GM23338 (cell line): Measurements from ENCODE around the gene PDSS2. TPM values are rescaled to one million over a fixed set of nuclear protein-coding genes. Genes with fewer than 3 reads are reported as not detected.
A peak's percentile ranks its signal among the peaks of the same experiment; 100 is the strongest.

Experiments
- ATAC-seq: fragments of 200-7000 bp; cut with Tn5 transposase; 3 replicates; pipeline ENCODE4 v1.9.1; 2020
- DNase-seq: peaks from one replicate; pipeline ENCODE4 v3.0.0-alpha.2; 2015; ENCODE audit warnings: low spot score
- H2AFZ ChIP-seq: fragments of 200-600 bp; sonication (generic); 2 replicates; pipeline ENCODE4 v1.8.0; 2016; ENCODE audit warnings: antibody characterized with exemption, mild to moderate bottlenecking, moderate library complexity
- H3F3A ChIP-seq: fragments of 200-600 bp; sonication (generic); replicated peaks from 2 replicates; pipeline ENCODE4 v1.8.0; 2017; ENCODE audit warnings: antibody characterized with exemption, mixed run types, low read depth
- H3K27ac ChIP-seq: fragments of 200-600 bp; sonication (generic); 2 replicates; pipeline ENCODE4 v1.6.1; 2016; ENCODE audit warnings: low read depth
- H3K27me3 ChIP-seq: fragments of 200-600 bp; sonication (generic); 2 replicates; pipeline ENCODE4 v1.8.0; 2016; ENCODE audit warnings: mild to moderate bottlenecking, mixed run types, moderate library complexity; ENCODE audit not compliant: insufficient read depth
- H3K36me3 ChIP-seq: fragments of 200-600 bp; sonication (generic); 2 replicates; pipeline ENCODE4 v1.8.0; 2016; ENCODE audit warnings: mild to moderate bottlenecking; ENCODE audit not compliant: insufficient read depth
- H3K4me1 ChIP-seq: fragments of 200-600 bp; sonication (generic); 2 replicates; pipeline ENCODE4 v1.8.0; 2016; ENCODE audit warnings: mild to moderate bottlenecking, moderate library complexity; ENCODE audit not compliant: insufficient read depth
- H3K4me2 ChIP-seq: fragments of 200-600 bp; sonication (generic); 2 replicates; pipeline ENCODE4 v1.7.1; 2017; ENCODE audit warnings: mixed run types
- H3K4me3 ChIP-seq: fragments of 200-600 bp; sonication (generic); 2 replicates; pipeline ENCODE4 v1.6.1; 2016; ENCODE audit warnings: mixed run types
- H3K79me2 ChIP-seq: fragments of 200-600 bp; sonication (generic); replicated peaks from 2 replicates; pipeline ENCODE4 v1.8.0; 2017; ENCODE audit warnings: mild to moderate bottlenecking; ENCODE audit not compliant: insufficient read depth
- H3K9me2 ChIP-seq: fragments of 200-600 bp; sonication (generic); 2 replicates; pipeline ENCODE4 v1.8.0; 2017; ENCODE audit not compliant: insufficient read depth
- H4K20me1 ChIP-seq: fragments of 200-600 bp; sonication (generic); replicated peaks from 2 replicates; pipeline ENCODE4 v1.8.0; 2017; ENCODE audit warnings: mild to moderate bottlenecking; ENCODE audit not compliant: insufficient read depth
- H3K27ac Mint-ChIP-seq: 2 replicates; pipeline ENCODE4 v1.8.0; 2020; ENCODE audit warnings: inconsistent platforms, mild to moderate bottlenecking, moderate library complexity, mixed read lengths
- H3K27me3 Mint-ChIP-seq: 3 replicates; pipeline ENCODE4 v1.8.0; 2022; ENCODE audit warnings: low read depth, mild to moderate bottlenecking, moderate library complexity, mixed read lengths, inconsistent platforms; ENCODE audit not compliant: insufficient read depth, poor library complexity
- H3K36me3 Mint-ChIP-seq: 3 replicates; pipeline ENCODE4 v1.8.0; 2021; ENCODE audit warnings: low read depth, mild to moderate bottlenecking, inconsistent platforms, moderate library complexity, mixed read lengths
- H3K4me1 Mint-ChIP-seq: 3 replicates; pipeline ENCODE4 v1.8.0; 2020; ENCODE audit warnings: mild to moderate bottlenecking, inconsistent platforms, mixed read lengths
- H3K4me3 Mint-ChIP-seq: 3 replicates; pipeline ENCODE4 v1.8.0; 2021; ENCODE audit warnings: moderate library complexity, mild to moderate bottlenecking, inconsistent platforms, mixed read lengths
- H3K9me3 Mint-ChIP-seq: 3 replicates; pipeline ENCODE4 v1.8.0; 2020; ENCODE audit warnings: moderate library complexity, mild to moderate bottlenecking, inconsistent platforms, mixed read lengths
- CTCF ChIP-seq, 2 experiments: fragments of 200-600 bp in 1 of 2; sonication (generic) in 1 of 2; conservative IDR thresholded peaks; 2 replicates each; pipeline versions ENCODE4 v1.5.1 to v1.6.1; 2016 to 2017; ENCODE audit warnings: antibody characterized with exemption in 2 of 2, low read depth in 2 of 2, mild to moderate bottlenecking in 2 of 2, moderate library complexity in 1 of 2
- JUNB ChIP-seq: IDR thresholded peaks from one replicate; pipeline ENCODE4 v1.6.1; 2016; ENCODE audit warnings: antibody characterized with exemption; ENCODE audit not compliant: unreplicated experiment
- NANOG ChIP-seq: IDR thresholded peaks from 2 replicates; pipeline ENCODE4 v1.6.1; 2016; ENCODE audit warnings: antibody characterized with exemption, borderline replicate concordance
- POLR2AphosphoS5 ChIP-seq: IDR thresholded peaks from 2 replicates; pipeline ENCODE4 v1.6.1; 2016; ENCODE audit warnings: antibody characterized with exemption, low read depth
- STAT1 ChIP-seq: IDR thresholded peaks from one replicate; pipeline ENCODE4 v1.6.1; 2016; ENCODE audit warnings: antibody characterized with exemption; ENCODE audit not compliant: unreplicated experiment
- ZNF114 ChIP-seq: fragments of 250-450 bp; sonication (Bioruptor Pico); IDR thresholded peaks from 2 replicates; pipeline ENCODE4 v1.5.0; 2020; ENCODE audit warnings: mild to moderate bottlenecking, moderate library complexity
- ZNF462 ChIP-seq: fragments of 250-450 bp; sonication (Bioruptor Pico); IDR thresholded peaks from 2 replicates; pipeline ENCODE4 v1.5.0; 2020; ENCODE audit warnings: mild to moderate bottlenecking, moderate library complexity
- polyA plus RNA-seq: library from polyadenylated mRNA; unstranded; fragments of >200 nt; fragmentation: Nextera tagmentation; extraction: Ambion mirVana; gene quantifications from 2 replicates; pipeline ENCODE4 v1.2.1, GENCODE V29; 2016
- total RNA-seq: library from RNA; depleted of rRNA; stranded (reverse); fragments of >200 nt; shearing (Covaris generic); gene quantifications from 2 replicates; pipeline ENCODE4 v1.2.3, GENCODE V29; 2014

The PDSS2 gene
- total and polyA plus RNA-seq, 2 experiments from 2014 or later: 7.3 to 16.7 TPM

- H3K27me3 ChIP-seq: no peaks in the 10 kb centered on the region
- peaks cover 17% of the 10 kb centered on the region; the same call in 1 of the 2 replicates for H3K4me1 ChIP-seq
- Mint-ChIP-seq H3K27me3 (no peaks in the 10 kb centered on the region), H3K4me1 (peaks cover 14% of the 10 kb centered on the region), H3K36me3 (peaks cover 3% of the 10 kb centered on the region; the same call in 1 of the 3 replicates), H3K4me3 (no peak overlapping the region), H3K9me3 (no peaks in the 10 kb centered on the region), H3K27ac (no peak overlapping the region)
- no peaks in the 10 kb centered on the region for H4K20me1 ChIP-seq
- no peak overlapping the region for H2AFZ ChIP-seq
- no peak overlapping the region for H3K4me2 ChIP-seq
- H3K27ac ChIP-seq: no peak overlapping the region
- no peaks in the 10 kb centered on the region for H3K79me2 ChIP-seq
- H3K9me2 ChIP-seq: no peaks in the 10 kb centered on the region
- no peak for ATAC-seq
- no peaks in the 10 kb centered on the region for H3F3A ChIP-seq
- H3K36me3 ChIP-seq: no peaks in the 10 kb centered on the region
- DNase-seq: no peak
- no peak overlapping the region for H3K4me3 ChIP-seq
- TF ChIP-seq CTCF (conservative IDR thresholded peaks at IDR 0.05; ENCODE audit: low read depth in 2 of 2): no peak
Observed at GRCh38 chr6:107264357-107264840, 195.0 kb downstream of the PDSS2 start.

GRCh38 chr6:107259951-107260350 is 199.4 kb downstream of the PDSS2 start:
- Mint-ChIP-seq H3K36me3 (peaks cover 3% of the 10 kb centered on the region; the same call in 1 of the 3 replicates), H3K4me3 (no peak overlapping the region), H3K4me1 (no peaks in the 10 kb centered on the region), H3K9me3 (no peaks in the 10 kb centered on the region), H3K27ac (no peak overlapping the region), H3K27me3 (no peaks in the 10 kb centered on the region)
- Histone ChIP-seq H3K4me3 (no peak overlapping the region), H3K4me1 (no peaks in the 10 kb centered on the region), H3K27ac (no peak overlapping the region), H4K20me1 (no peaks in the 10 kb centered on the region), H3K27me3 (no peaks in the 10 kb centered on the region), H3F3A (no peaks in the 10 kb centered on the region), H3K79me2 (no peaks in the 10 kb centered on the region), H3K9me2 (no peaks in the 10 kb centered on the region), H2AFZ (no peak overlapping the region), H3K36me3 (no peaks in the 10 kb centered on the region), H3K4me2 (no peak overlapping the region)
- no peak for TF ChIP-seq JUNB
- no peak for TF ChIP-seq POLR2AphosphoS5
- no peak for TF ChIP-seq ZNF114 (CRISPR knock-in tag)
- TF ChIP-seq CTCF (conservative IDR thresholded peaks at IDR 0.05; ENCODE audit: low read depth in 2 of 2): no peak
- ATAC-seq (no peak), DNase-seq (no peak)

GRCh38 chr6:107248147-107248546 is 211.2 kb downstream of the PDSS2 start:
- ATAC-seq: no peak
- TF ChIP-seq NANOG (no peak), ZNF462 (CRISPR knock-in tag) (no peak), STAT1 (no peak)

More at GRCh38 chr6:107248147-107248546, 211.2 kb downstream of the PDSS2 start:
- H3K9me2 ChIP-seq: no peaks in the 10 kb centered on the region
- H3F3A ChIP-seq: no peaks in the 10 kb centered on the region
- H3K36me3 ChIP-seq: no peaks in the 10 kb centered on the region
- H2AFZ ChIP-seq: no peak overlapping the region
- peaks cover 4% of the 10 kb centered on the region; the same call in 1 of the 3 replicates for H3K4me1 Mint-ChIP-seq
- H3K9me3 Mint-ChIP-seq: no peaks in the 10 kb centered on the region
- no peak overlapping the region for H3K4me2 ChIP-seq
- H3K4me3 ChIP-seq: no peak overlapping the region
- no peaks in the 10 kb centered on the region for H3K27me3 ChIP-seq
- no peak overlapping the region for H3K4me3 Mint-ChIP-seq
- H3K4me1 ChIP-seq: no peaks in the 10 kb centered on the region
- H3K27ac ChIP-seq: no peak overlapping the region
- no peaks in the 10 kb centered on the region for H4K20me1 ChIP-seq
- peak overlapping the region; percentile 85; the same call in 1 of the 2 replicates for H3K27ac Mint-ChIP-seq
- DNase-seq: no peak
- H3K36me3 Mint-ChIP-seq: no peaks in the 10 kb centered on the region
- no peaks in the 10 kb centered on the region for H3K27me3 Mint-ChIP-seq
- H3K79me2 ChIP-seq: no peaks in the 10 kb centered on the region
